K562 (cell line): Measurements from ENCODE around the gene KCNA1. TPM values are rescaled to one million over a fixed set of nuclear protein-coding genes. Genes with fewer than 3 reads are reported as not detected.

Experiments
- ATAC-seq: fragments of 200-7000 bp; cut with Tn5 transposase; 3 replicates; pipeline ENCODE4 v1.9.1; 2020; ENCODE audit warnings: moderate library complexity
- BruUV-seq: library from RNA; stranded (reverse); fragments of 400-500 nt; replicated peaks from 2 replicates; lab custom pipeline; 2021; lab: Mats Ljungman, UMichigan
- CTCF ChIA-PET: fragments of 300-600 bp; formaldehyde crosslinking; extraction: SDS; loops from one replicate; lab custom pipeline; 2021; ENCODE audit warnings: low intra/inter-chr PET ratio; lab: Yijun Ruan, JAX
- POLR2A ChIA-PET: fragments of 300-600, 350-650 bp; sonication (Branson Sonifier 250); formaldehyde crosslinking; extraction: SDS; loops from one replicate; lab custom pipeline; 2021; ENCODE audit warnings: antibody characterized with exemption, inconsistent platforms; lab: Yijun Ruan, JAX
- DNase-seq, 4 experiments: peaks; one replicate each; pipeline versions ENCODE4 v3.0.0 to v3.0.0-alpha.2; 2011 to 2018; ENCODE audit warnings: low spot score in 3 of 4, mixed read lengths in 3 of 4; ENCODE audit errors: extremely low read depth in 1 of 4
- FAIRE-seq: peaks from 2 replicates; lab custom pipeline; 2011; peaks lifted over from hg19 to GRCh38; lab: Jason Lieb, UNC
- H2AFZ ChIP-seq: 2 replicates; pipeline ENCODE4 v1.6.0; 2011; ENCODE audit warnings: low read depth, low read length, control low read depth, inconsistent platforms
- H3K27ac ChIP-seq: fragments of 200-600 bp; 3 replicates; pipeline ENCODE4 v1.8.0; 2011; ENCODE audit warnings: low read depth, mild to moderate bottlenecking, control low read depth, inconsistent platforms, low read length, moderate library complexity, mixed read lengths; ENCODE audit errors: extremely low read depth
- H3K27me3 ChIP-seq, 2 experiments: fragments of 300-600 bp in 1 of 2; 2 replicates in 1 of 2; 3 replicates in 1 of 2; pipeline versions ENCODE4 v1.6.0 to v1.8.0; 2011; ENCODE audit warnings: inconsistent platforms in 2 of 2, low read length in 2 of 2, mild to moderate bottlenecking in 1 of 2, mixed read lengths in 1 of 2, moderate library complexity in 1 of 2; ENCODE audit not compliant: control insufficient read depth in 2 of 2, insufficient read depth in 2 of 2
- H3K36me3 ChIP-seq: fragments of 300-600 bp; 3 replicates; pipeline ENCODE4 v1.8.0; 2011; ENCODE audit warnings: mild to moderate bottlenecking, low read length, inconsistent platforms; ENCODE audit not compliant: control insufficient read depth, insufficient read depth
- H3K4me1 ChIP-seq, 2 experiments: fragments of 200-600 bp in 1 of 2; replicated peaks in 1 of 2; 2 replicates in 1 of 2; 3 replicates in 1 of 2; pipeline versions ENCODE4 v1.5.1 to v1.8.0; 2011; ENCODE audit warnings: inconsistent platforms in 2 of 2, low read length in 2 of 2, mild to moderate bottlenecking in 1 of 2, mixed read lengths in 1 of 2, moderate library complexity in 1 of 2; ENCODE audit not compliant: control insufficient read depth in 2 of 2, insufficient read depth in 2 of 2
- H3K4me2 ChIP-seq: 2 replicates; pipeline ENCODE4 v1.6.1; 2011; ENCODE audit warnings: low read length, control low read depth, inconsistent platforms, mixed read lengths; ENCODE audit not compliant: insufficient read depth
- H3K4me3 ChIP-seq: fragments of 200-600 bp; sonication (generic), shearing (Covaris generic); 2 replicates; pipeline ENCODE4 v1.5.1; 2016; ENCODE audit warnings: control low read depth, inconsistent platforms
- H3K79me2 ChIP-seq: fragments of 200-600 bp; 3 replicates; pipeline ENCODE4 v1.8.0; 2011; ENCODE audit warnings: low read length, inconsistent platforms; ENCODE audit not compliant: control insufficient read depth, insufficient read depth
- H3K9ac ChIP-seq, 2 experiments: 2 replicates each; pipeline versions ENCODE4 v1.6.0 to v1.6.1; 2011; ENCODE audit warnings: low read depth in 2 of 2, low read length in 2 of 2, control low read depth in 1 of 2, inconsistent platforms in 1 of 2, mild to moderate bottlenecking in 1 of 2, mixed read lengths in 1 of 2; ENCODE audit not compliant: insufficient read depth in 1 of 2
- H3K9me1 ChIP-seq: one replicate; pipeline ENCODE4 v1.6.0; 2011; ENCODE audit warnings: inconsistent platforms, mild to moderate bottlenecking, low read length, moderate library complexity; ENCODE audit not compliant: control insufficient read depth, insufficient read depth
- H3K9me3 ChIP-seq: replicated peaks from 2 replicates; pipeline ENCODE4 v1.5.1; 2011; ENCODE audit warnings: low read depth, low read length, inconsistent platforms; ENCODE audit not compliant: control insufficient read depth, insufficient read depth
- H4K20me1 ChIP-seq: replicated peaks from 2 replicates; pipeline ENCODE4 v1.6.1; 2011; ENCODE audit warnings: low read length, inconsistent platforms, mixed read lengths; ENCODE audit not compliant: control insufficient read depth, insufficient read depth
- ATF1 ChIP-seq, 2 experiments: fragments of 450-650 bp in 1 of 2; IDR thresholded peaks; 2 replicates each; pipeline ENCODE4 v1.6.1; 2016; ENCODE audit warnings: missing compliant biosample characterization in 1 of 2, missing genetic modification characterization in 1 of 2
- CHCHD3 ChIP-seq: fragments of 250-450 bp; sonication (Bioruptor Pico); IDR thresholded peaks from 2 replicates; pipeline ENCODE4 v2.1.2; 2022; ENCODE audit warnings: mild to moderate bottlenecking
- FOXK1 ChIP-seq: sonication (generic); formaldehyde crosslinking; IDR thresholded peaks from 2 replicates; pipeline ENCODE4 v1.8.0; 2022; ENCODE audit warnings: missing genetic modification reagents, mild to moderate bottlenecking, borderline replicate concordance
- HNRNPK ChIP-seq: fragments of 200-400 bp; formaldehyde crosslinking; IDR thresholded peaks from one replicate; pipeline ENCODE4 v1.6.1; 2018; ENCODE audit warnings: mild to moderate bottlenecking, low read depth, low read length; ENCODE audit not compliant: poor library complexity, severe bottlenecking
- MAFK ChIP-seq: IDR thresholded peaks from 2 replicates; pipeline ENCODE4 v1.6.1; 2011; ENCODE audit warnings: low read length, improper control_type of control experiment
- ZBTB8A ChIP-seq: fragments of 450-650 bp; IDR thresholded peaks from 2 replicates; pipeline ENCODE4 v1.6.1; 2018; ENCODE audit warnings: mild to moderate bottlenecking, moderate library complexity; ENCODE audit not compliant: partially characterized antibody
- WGBS: fragments of 100-300 bp; shearing (Covaris generic); methylation state at CpG from one replicate; pipeline ENCODE4 v1.1.6; 2016; ENCODE audit warnings: low coverage, mixed read lengths; ENCODE audit not compliant: insufficient coverage; ENCODE audit errors: missing lambda C conversion rate; 5-methylcytosine and 5-hydroxymethylcytosine counted together
- in situ Hi-C: fragments of 300-500 bp; cut with MboI; formaldehyde crosslinking; loops from 4 replicates; pipeline ENCODE4 v1.15.0; 2018; ENCODE audit warnings: inconsistent platforms, mixed read lengths
- intact Hi-C: fragments of 100-400 bp; cut with micrococcal nuclease; formaldehyde crosslinking; loops from 2 replicates; pipeline ENCODE4 v1.14.2; 2022
- polyA plus RNA-seq, 8 experiments: library from polyadenylated mRNA; depleted of rRNA in 4 of 8; stranded (reverse) in 5 of 8; unstranded in 3 of 8; fragments of >200 nt; fragmentation: Nextera tagmentation in 2 of 8; fragmentation: Illumina TruSeq in 1 of 8; extraction: Ambion mirVana in 2 of 8; extraction: Trizol in 1 of 8; gene quantifications; 2 replicates each; pipeline versions ENCODE4 v1.2.1 to v1.2.3, GENCODE V29; 2011 to 2014; ENCODE audit warnings: inconsistent platforms in 1 of 8, missing spikeins in 1 of 8
- total RNA-seq, 7 experiments: library from RNA; depleted of rRNA in 6 of 7; stranded (reverse); fragments of >200 nt in 6 of 7; fragmentation: Illumina TruSeq in 2 of 7; extraction: Trizol in 2 of 7; gene quantifications; 2 replicates each; pipeline versions ENCODE4 v1.2.1 to v1.2.3, GENCODE V29; 2011 to 2021; ENCODE audit warnings: low replicate concordance in 1 of 7
- TF ChIP-seq, protein P1 (sequence below): fragments of 250-450 bp; sonication (Bioruptor Pico); IDR thresholded peaks from 2 replicates; pipeline ENCODE4 v1.8.0; 2021; ENCODE audit warnings: borderline replicate concordance, mild to moderate bottlenecking, moderate library complexity; ENCODE audit not compliant: poor library complexity, severe bottlenecking

Gene KCNA1
- total and polyA plus RNA-seq, 9 of the 15 experiments (the other 6 are each of a cell fraction or from before 2014, with no cell fraction given), result not detected

DNA sequence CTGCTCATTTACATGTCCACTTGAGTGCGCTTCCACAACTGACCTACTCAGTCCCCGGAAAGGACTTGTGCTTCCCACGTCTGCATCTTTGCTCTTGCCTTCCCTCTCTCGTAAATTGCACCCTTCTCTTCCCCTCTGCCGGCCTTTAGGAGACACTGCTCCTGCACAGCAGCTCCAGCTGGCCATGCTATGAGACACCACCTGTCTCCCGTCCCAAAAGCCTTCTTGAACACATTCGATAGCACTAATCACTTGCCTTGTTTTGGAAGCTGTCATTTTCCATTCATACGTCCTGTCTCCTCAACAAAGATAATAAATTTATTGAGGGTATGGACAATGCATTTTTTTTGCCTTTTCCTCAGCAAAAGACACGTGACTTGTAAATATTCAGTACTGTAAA lies 15.7 kb upstream of the KCNA1 start:
- H4K20me1 ChIP-seq, result no peaks in the 10 kb centered on the region
- no peaks in the 10 kb centered on the region for H3K9me1 ChIP-seq
- intact Hi-C loops, result no loop called here
- DNase-seq (no peak), FAIRE-seq (no peak)
- WGBS, result 0% methylated on average over 7 of the region's 9 CpGs
- H3K27me3 ChIP-seq, result peaks cover 0 to 4% of the 10 kb centered on the region in 2 experiments; a peak in 1 of 5 replicates
- H3K36me3 ChIP-seq, result no peaks in the 10 kb centered on the region
- H2AFZ ChIP-seq, result no peak overlapping the region
- no peak overlapping the region for H3K9ac ChIP-seq
- H3K79me2 ChIP-seq, result no peaks in the 10 kb centered on the region
- H3K4me1 ChIP-seq, result no peaks in the 10 kb centered on the region
- BruUV-seq, result no TSS peak
- TF ChIP-seq FOXK1 (CRISPR knock-in tag) (no peak), CHCHD3 (CRISPR knock-in tag) (no peak), MAFK (no peak), ATF1 (CRISPR knock-in tag; IDR thresholded peaks at IDR 0.05) (no peak), ATF1 (tag; IDR thresholded peaks at IDR 0.05) (no peak)
- TF ChIP-seq, protein P1, sequence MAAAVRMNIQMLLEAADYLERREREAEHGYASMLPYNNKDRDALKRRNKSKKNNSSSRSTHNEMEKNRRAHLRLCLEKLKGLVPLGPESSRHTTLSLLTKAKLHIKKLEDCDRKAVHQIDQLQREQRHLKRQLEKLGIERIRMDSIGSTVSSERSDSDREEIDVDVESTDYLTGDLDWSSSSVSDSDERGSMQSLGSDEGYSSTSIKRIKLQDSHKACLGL (CRISPR knock-in tag), result no peak
- TF ChIP-seq, all 486 proteins: peak for 0
- no peak overlapping the region for H3K27ac ChIP-seq
- no peak for ATAC-seq
- no peaks in the 10 kb centered on the region for H3K9me3 ChIP-seq
- H3K4me3 ChIP-seq, result no peak overlapping the region
- ChIA-PET CTCF (no interaction called here), POLR2A (no interaction called here)
- no peak overlapping the region for H3K4me2 ChIP-seq
- in situ Hi-C loops, result no loop called here

DNA sequence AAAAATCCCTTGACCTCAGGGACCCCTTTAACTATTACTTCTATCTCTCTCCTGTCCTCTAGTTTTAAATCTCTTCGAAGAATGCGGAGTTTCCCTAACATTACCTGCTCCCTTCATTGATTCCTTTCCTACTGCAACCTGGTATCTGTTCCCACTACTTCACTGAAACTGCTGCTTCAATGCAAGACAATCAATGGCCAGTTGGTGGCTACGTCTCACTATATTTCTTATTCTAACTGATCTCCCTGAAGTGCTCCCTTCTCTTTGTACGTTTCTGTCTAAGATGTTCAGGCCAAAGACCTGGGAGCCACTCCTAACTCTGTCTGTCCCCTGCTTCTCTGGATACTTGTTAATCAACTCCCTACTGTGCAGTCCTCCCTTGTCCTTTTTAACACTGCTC lies 10.3 kb upstream of the KCNA1 start:
- Histone ChIP-seq H3K9me3 (no peaks in the 10 kb centered on the region), H3K4me2 (no peak overlapping the region), H3K27ac (no peak overlapping the region), H3K79me2 (no peaks in the 10 kb centered on the region), H3K4me3 (no peak overlapping the region), H3K9ac (no peak overlapping the region), H3K9me1 (no peaks in the 10 kb centered on the region), H3K27me3 (no peaks in the 10 kb centered on the region), H2AFZ (no peak overlapping the region), H3K4me1 (no peaks in the 10 kb centered on the region), H4K20me1 (no peaks in the 10 kb centered on the region), H3K36me3 (no peaks in the 10 kb centered on the region)
- WGBS, result 5% methylated on average over 3 of the region's 4 CpGs
- CTCF ChIA-PET, result no interaction called here
- FAIRE-seq (no peak), DNase-seq (no peak), ATAC-seq (no peak)
- TF ChIP-seq ZBTB8A (no peak), HNRNPK (no peak)
- intact Hi-C loops (no loop called here), in situ Hi-C loops (no loop called here)
- BruUV-seq, result no TSS peak
- POLR2A ChIA-PET, result no interaction called here
